ENCODE measurements around the gene ISY1. TPM values are rescaled to one million over a fixed set of nuclear protein-coding genes. Genes with fewer than 3 reads are reported as not detected.
A peak's percentile ranks its signal among the peaks of the same experiment; 100 is the strongest.

ISY1 gene
- total and polyA plus RNA-seq, 2 of the 4 experiments (the other 2 are of a cell fraction) = 28.5 to 31.5 TPM

- Histone ChIP-seq H3K4me3 (ENCODE audit: insufficient read depth, low read depth, low read length) (no peak overlapping the region), H4K5ac (ENCODE audit: low read depth, low read length) (no peak overlapping the region), H2AK5ac (ENCODE audit: low read depth, low read length) (no peak overlapping the region), H3K9ac (ENCODE audit: low read depth, low read length) (no peak overlapping the region), H3K4me1 (ENCODE audit: control insufficient read depth, insufficient read depth, low read length) (peaks cover 25% of the 10 kb centered on the region), H3K4ac (ENCODE audit: low read depth, low read length) (peak overlapping the region; percentile 79; the same call in 1 of the 2 replicates), H3K9me1 (ENCODE audit: insufficient read depth, low read length) (peaks cover 23% of the 10 kb centered on the region), H3K36me3 (ENCODE audit: control insufficient read depth, insufficient read depth, low read length) (peaks cover 5% of the 10 kb centered on the region), H3K9me3 (ENCODE audit: control insufficient read depth, insufficient read depth, low read length) (no peaks in the 10 kb centered on the region), H3K27ac (ENCODE audit: insufficient read depth, low read length) (no peak overlapping the region; the same call in 1 of the 2 replicates), H4K20me1 (ENCODE audit: insufficient read depth, low read length) (peaks cover 32% of the 10 kb centered on the region), H3K18ac (ENCODE audit: low read depth, low read length) (no peak overlapping the region), H2BK20ac (ENCODE audit: low read depth, low read length) (peak overlapping the region; percentile 91; the same call in 1 of the 2 replicates), H3K79me1 (ENCODE audit: low read depth in 1 of 2, low read length in 2 of 2) (peaks cover 12 to 34% of the 10 kb centered on the region in 2 experiments), H4K91ac (ENCODE audit: insufficient read depth, low read depth, low read length) (no peak overlapping the region; the same call in 1 of the 2 replicates), H3K27me3 (ENCODE audit: control insufficient read depth, insufficient read depth, low read length) (no peaks in the 10 kb centered on the region), H3K23ac (ENCODE audit: low read depth, low read length) (no peak overlapping the region), H3K56ac (ENCODE audit: extremely low read depth, insufficient read depth, low read length) (no peak overlapping the region), H2BK5ac (ENCODE audit: low read depth, low read length, poor library complexity, severe bottlenecking) (no peak overlapping the region), H4K8ac (ENCODE audit: low read depth in 2 of 2, low read length in 2 of 2) (no peak overlapping the region; a peak in 1 of 4 replicates), H3K14ac (replicated peaks; ENCODE audit: low read depth, low read length) (no peak overlapping the region), H2BK15ac (ENCODE audit: low read depth, low read length) (peak overlapping the region; percentile 63; the same call in 1 of the 3 replicates), H2AFZ (replicated peaks; ENCODE audit: low read length, poor library complexity) (peak overlapping the region; percentile 78), H3K4me2 (ENCODE audit: low read depth, low read length) (no peak overlapping the region), H2BK120ac (ENCODE audit: low read depth, low read length) (no peak overlapping the region), H2AK9ac (replicated peaks; ENCODE audit: low read depth, low read length, poor library complexity) (peak overlapping the region; percentile 74)
- 39% methylated on average over 12 of the region's 18 CpGs; no CpG with 5 or more reads in 1 of the 2 experiments for WGBS, 2 experiments (ENCODE audit: extremely low coverage in 2 of 2, insufficient read length in 1 of 2)
- intact Hi-C loops (cut with micrococcal nuclease) = loop anchor here (2.0 kb wide), 1 partner anchor 126 kb away; the partner anchor contains the start of gene COPG1
- in situ Hi-C loops (cut with MboI; ENCODE audit: low sequenced_read_pairs) = no loop called here
- no peak for ATAC-seq (ENCODE audit: low read depth)
- DNase-seq = no peak
- TF ChIP-seq POLR2A (IDR thresholded peaks at IDR 0.05; ENCODE audit: low read depth, low read length) (no peak), USF2 (IDR thresholded peaks at IDR 0.05; ENCODE audit: low read depth, low read length) (no peak), CTCF (conservative IDR thresholded peaks at IDR 0.05; ENCODE audit: low read depth, low read length) (no peak), RFX5 (IDR thresholded peaks at IDR 0.05; ENCODE audit: low read depth, low read length) (no peak), BHLHE40 (IDR thresholded peaks at IDR 0.05; ENCODE audit: low read depth, low read length) (no peak), SMC3 (IDR thresholded peaks at IDR 0.05; ENCODE audit: low read depth, low read length) (no peak), MXI1 (IDR thresholded peaks at IDR 0.05; ENCODE audit: borderline replicate concordance, low read depth, low read length) (no peak), NFE2L2 (IDR thresholded peaks at IDR 0.05; ENCODE audit: low read depth, low read length) (no peak), RCOR1 (IDR thresholded peaks at IDR 0.05; ENCODE audit: insufficient replicate concordance, low read length) (no peak), ELK1 (IDR thresholded peaks at IDR 0.05; ENCODE audit: borderline replicate concordance, low read depth, low read length) (no peak), CEBPB (IDR thresholded peaks at IDR 0.05; ENCODE audit: low read depth, low read length) (no peak), RAD21 (IDR thresholded peaks at IDR 0.05; ENCODE audit: low read length) (no peak), MAZ (IDR thresholded peaks at IDR 0.05; ENCODE audit: borderline replicate concordance, low read depth, low read length) (no peak)
- ChIA-PET POLR2A (ENCODE audit: unreplicated experiment) (no interaction called here), CTCF (interaction anchor here (0.6 kb wide), 1 partner anchor 17 kb away, joined by 3 read pairs; no protein-coding TSS in a partner anchor)
- dilution Hi-C loops (cut with HindIII; ENCODE audit: low sequenced_read_pairs, unreplicated experiment) = no loop called here
- BruUV-seq (replicated peaks) = no TSS peak
These were observed 38.4 kb downstream of the ISY1 start for GRCh38 chr3:129122412-129123011.
